Stimulated activated CD4-positive, alpha-beta T cell treated with anti-CD3 and anti-CD28 coated beads, Interleukin-2, amount 100 ng/mL, for 24 hours (primary cell): Measurements from ENCODE around the gene KCNAB1.

ENCODE experiments used
- DNase-seq, 2 donors: peaks; one replicate each; pipeline ENCODE4 v3.0.0-alpha.2; 2020

KCNAB1 gene

DNA sequence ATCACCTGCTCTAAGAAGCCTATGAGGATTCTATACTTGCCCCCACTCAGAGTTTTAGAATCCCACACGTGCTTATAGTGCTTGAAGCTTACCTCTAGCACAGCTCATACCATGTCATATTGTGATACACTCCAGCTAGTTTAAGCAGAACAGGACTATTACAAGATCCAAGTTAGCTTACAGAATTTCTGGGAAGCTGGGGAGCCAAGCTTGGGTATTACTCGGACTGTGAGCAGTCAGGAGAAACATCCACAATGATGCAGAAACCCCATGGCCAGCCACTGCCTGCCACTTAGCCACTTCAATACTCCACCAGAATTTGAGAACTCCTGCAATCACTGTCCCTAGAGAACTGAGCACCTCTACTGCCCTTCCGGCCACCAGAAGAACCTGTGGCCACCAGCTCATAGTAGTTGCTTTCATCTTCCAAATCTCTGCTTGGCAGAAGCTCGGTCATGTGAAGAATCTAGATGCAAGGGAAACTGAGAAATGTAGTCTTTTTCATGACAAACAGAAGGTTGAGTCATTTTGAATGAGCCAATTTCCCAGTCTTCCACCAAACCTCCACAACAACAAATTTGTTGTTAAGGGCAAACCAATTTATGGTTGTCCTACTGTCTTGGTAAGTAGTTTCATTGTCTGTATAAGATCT is 462.3 kb downstream of the KCNAB1 start:
- DNase-seq, result no peak

- no peak for DNase-seq
Observed at GRCh38 chr3:156583469-156583868, 463.1 kb downstream of the KCNAB1 start.

- DNase-seq, result no peak
Observed at GRCh38 chr3:156586905-156587759, 466.8 kb downstream of the KCNAB1 start.

GRCh38 chr3:156587760-156588069 is 467.3 kb downstream of the KCNAB1 start:
- DNase-seq, result no peak
